Esophagus muscularis mucosa (tissue), 4 donors: ENCODE data around the gene DBF4B. TPM values are rescaled to one million over a fixed set of nuclear protein-coding genes. Genes with fewer than 3 reads are reported as not detected.
"Not testable (repeated sequence)": the region's sequence is repeated elsewhere in the genome, so short reads cannot be mapped to it uniquely, and the experiment has no call there.

Experiments used
- DNase-seq: peaks from one replicate; pipeline ENCODE4 v3.0.0-alpha.2; 2017; ENCODE audit errors: extremely low spot score
- H3K27ac ChIP-seq, 4 donors: fragments of 200-600 bp; sonication (generic); replicated peaks in 1 of 4; 1 replicate in 3 of 4; 2 replicates in 1 of 4; pipeline ENCODE4 v1.5.1; 2016 to 2019; ENCODE audit warnings: mild to moderate bottlenecking in 1 of 4
- H3K27me3 ChIP-seq, 4 donors: fragments of 200-600 bp; sonication (generic); one replicate each; pipeline versions ENCODE4 v1.5.1 to v1.6.0; 2016 to 2019
- H3K36me3 ChIP-seq, 4 donors: fragments of 200-600 bp; sonication (generic); one replicate each; pipeline ENCODE4 v1.5.1; 2016 to 2019
- H3K4me1 ChIP-seq, 4 donors: fragments of 200-600 bp; sonication (generic); one replicate each; pipeline ENCODE4 v1.5.1; 2016 to 2019
- H3K4me3 ChIP-seq, 4 donors: fragments of 200-600 bp; sonication (generic); 1 replicate in 2 of 4; 2 replicates in 2 of 4; pipeline ENCODE4 v1.5.1; 2016 to 2019; ENCODE audit warnings: mild to moderate bottlenecking in 4 of 4, moderate library complexity in 1 of 4
- H3K9me3 ChIP-seq, 4 donors: fragments of 200-600 bp; sonication (generic); 1 replicate in 3 of 4; 2 replicates in 1 of 4; pipeline ENCODE4 v1.5.1; 2016 to 2019
- CTCF ChIP-seq, 3 experiments: fragments of 200-600 bp in 2 of 3; fragments of 450-650 bp in 1 of 3; sonication (generic) in 2 of 3; IDR thresholded peaks; one replicate each; pipeline ENCODE4 v1.5.1; 2017 to 2019; ENCODE audit warnings: antibody characterized with exemption in 3 of 3, mild to moderate bottlenecking in 2 of 3, moderate library complexity in 1 of 3
- EP300 ChIP-seq: sonication (generic); formaldehyde crosslinking; IDR thresholded peaks from one replicate; pipeline ENCODE4 v1.6.1; 2017; ENCODE audit warnings: antibody characterized with exemption
- POLR2A ChIP-seq: fragments of 450-650 bp; IDR thresholded peaks from one replicate; pipeline ENCODE4 v1.6.1; 2017; ENCODE audit warnings: antibody characterized with exemption, moderate library complexity, mild to moderate bottlenecking, low read depth
- POLR2AphosphoS5 ChIP-seq, 2 donors: sonication (generic); formaldehyde crosslinking; IDR thresholded peaks; one replicate each; pipeline ENCODE4 v1.6.1; 2017; ENCODE audit warnings: antibody characterized with exemption in 2 of 2
- WGBS: methylation state at CpG from one replicate; pipeline ENCODE4 v1.1.5; 2018; 5-methylcytosine and 5-hydroxymethylcytosine counted together
- intact Hi-C: fragments of 100-400 bp; cut with DNase I; formaldehyde crosslinking; loops from one replicate; pipeline ENCODE4 v1.15.1; 2023
- total RNA-seq, 4 donors: library from RNA; depleted of rRNA; stranded (reverse); fragments of >200 nt; gene quantifications; one replicate each; pipeline versions ENCODE4 v1.1.0 to v1.2.1, GENCODE V29; 2016

DBF4B gene
- total RNA-seq, 4 donors from 2014 or later, result 3.7 to 7.5 (median 5.2) TPM

- H3K9me3 ChIP-seq, result no peaks in the 10 kb centered on the region
- no peak overlapping the region for H3K27ac ChIP-seq
- peaks cover 0 to 24% (median 8%) of the 10 kb centered on the region in 4 donors for H3K27me3 ChIP-seq
- 78% methylated on average over 7 of the region's 7 CpGs for WGBS
- H3K36me3 ChIP-seq, result peaks cover 0 to 17% (median 2%) of the 10 kb centered on the region in 4 donors
- no peak for DNase-seq
- intact Hi-C loops, result no loop called here
- H3K4me1 ChIP-seq, result peaks cover 9 to 12% (median 11%) of the 10 kb centered on the region in 4 donors
- TF ChIP-seq EP300 (no peak), CTCF (IDR thresholded peaks at IDR 0.05) (no peak), POLR2AphosphoS5 (IDR thresholded peaks at IDR 0.05) (no peak), POLR2A (no peak)
- no peak overlapping the region for H3K4me3 ChIP-seq
Measured at GRCh38 chr17:44754276-44754675, 45.8 kb downstream of the DBF4B start.

GRCh38 chr17:44755180-44755579 lies 46.7 kb downstream of the DBF4B start:
- H3K27ac ChIP-seq, intact Hi-C loops, H3K4me3 ChIP-seq, H3K9me3 ChIP-seq, DNase-seq: not testable (repeated sequence)
- Histone ChIP-seq H3K27me3 (peaks cover 0 to 33% (median 16%) of the 10 kb centered on the region in 4 donors), H3K4me1 (peaks cover 15 to 19% (median 17%) of the 10 kb centered on the region in 4 donors), H3K36me3 (peaks cover 0 to 10% (median 2%) of the 10 kb centered on the region in 4 donors)
- 94% methylated on average over 5 of the region's 5 CpGs for WGBS

- no peak overlapping the region for H3K27ac ChIP-seq
- intact Hi-C loops, result no loop called here
- WGBS, result 82% methylated on average over 10 of the region's 10 CpGs
Measured at GRCh38 chr17:44757045-44757917, 48.8 kb downstream of the DBF4B start.

GRCh38 chr17:44757918-44758413 lies 49.5 kb downstream of the DBF4B start:
- Histone ChIP-seq H3K36me3 (no peaks in the 10 kb centered on the region), H3K4me3 (no peak overlapping the region), H3K27me3 (peaks cover 0 to 56% (median 22%) of the 10 kb centered on the region in 4 donors), H3K4me1 (peaks cover 15 to 22% (median 17%) of the 10 kb centered on the region in 4 donors), H3K9me3 (no peaks in the 10 kb centered on the region), H3K27ac (no peak overlapping the region)
- 78% methylated on average over 4 of the region's 5 CpGs for WGBS
- TF ChIP-seq EP300 (no peak), POLR2A (no peak)
- intact Hi-C loops, result no loop called here
- no peak for DNase-seq

More at GRCh38 chr17:44757045-44757917, 48.8 kb downstream of the DBF4B start:
- DNase-seq, result no peak
- H3K36me3 ChIP-seq, result no peaks in the 10 kb centered on the region
- no peaks in the 10 kb centered on the region for H3K9me3 ChIP-seq
- peaks cover 0 to 54% (median 22%) of the 10 kb centered on the region in 4 donors for H3K27me3 ChIP-seq
- H3K4me1 ChIP-seq, result peaks cover 15 to 22% (median 17%) of the 10 kb centered on the region in 4 donors
- TF ChIP-seq EP300, result no peak
- no peak for TF ChIP-seq POLR2A
- no peak for TF ChIP-seq POLR2AphosphoS5 (IDR thresholded peaks at IDR 0.05)
- no peak for TF ChIP-seq CTCF (IDR thresholded peaks at IDR 0.05)
- H3K4me3 ChIP-seq, result no peak overlapping the region

- H3K27ac ChIP-seq, result no peak within 1 kb of the TSS
- H3K27me3 ChIP-seq, result peaks cover 0 to 56% (median 22%) of the 10 kb centered on the region in 4 donors
- intact Hi-C loops, result no loop called here
Measured at GRCh38 chr17:44758414-44759085, 50.1 kb downstream of the DBF4B start, which contains the start of gene ADAM11. Gene ADAM11, plus strand, starts transcription at chr17:44758988. Its CDS starts 212 bp downstream, at chr17:44759200.

More at GRCh38 chr17:44758414-44759085, 50.1 kb downstream of the DBF4B start, which contains the start of gene ADAM11:
- Histone ChIP-seq H3K4me1 (peaks cover 15 to 22% (median 17%) of the 10 kb centered on the region in 4 donors), H3K4me3 (peak within 1 kb of the TSS; percentile 56 to 63 (median 58)), H3K36me3 (no peaks in the 10 kb centered on the region), H3K9me3 (no peaks in the 10 kb centered on the region)
- 20% methylated on average over 8 of the region's 74 CpGs for WGBS
- no peak for TF ChIP-seq POLR2AphosphoS5 (IDR thresholded peaks at IDR 0.05)
- no peak for TF ChIP-seq CTCF (IDR thresholded peaks at IDR 0.05)
- no peak for DNase-seq
